ENCODE results near the gene RBM33. TPM values are rescaled to one million over a fixed set of nuclear protein-coding genes. Genes with fewer than 3 reads are reported as not detected.

Gene RBM33
- total and polyA plus RNA-seq, 10 of the 15 experiments (the other 5 are each of a cell fraction or from before 2014, with no cell fraction given) = 4.7 to 67.2 (median 24.3) TPM

- no peak for TF ChIP-seq ZBTB4 (CRISPR knock-in tag; IDR thresholded peaks at IDR 0.05)
- no peak for TF ChIP-seq ZBTB40 (IDR thresholded peaks at IDR 0.05; ENCODE audit: borderline replicate concordance)
- no peak for TF ChIP-seq HDGF (IDR thresholded peaks at IDR 0.05)
- TF ChIP-seq ZNF274 (IDR thresholded peaks at IDR 0.05; ENCODE audit: insufficient read depth, insufficient read length) = no peak
- TF ChIP-seq NFYA (IDR thresholded peaks at IDR 0.05; ENCODE audit: borderline replicate concordance, low read depth, low read length) = no peak
- TF ChIP-seq E2F4 (IDR thresholded peaks at IDR 0.05; ENCODE audit: low read depth, low read length) = no peak
- TF ChIP-seq ZBTB11 (CRISPR knock-in tag; IDR thresholded peaks at IDR 0.05) = no peak
- TF ChIP-seq SIX5 (IDR thresholded peaks at IDR 0.05; ENCODE audit: low read depth, low read length, severe bottlenecking) = no peak
- TF ChIP-seq SRF (IDR thresholded peaks at IDR 0.05; ENCODE audit: low read depth in 2 of 2, low read length in 2 of 2) = no peak
- TF ChIP-seq JUNB (IDR thresholded peaks at IDR 0.05) = no peak
Observed at GRCh38 chr7:155774947-155775346, 130.5 kb downstream of the RBM33 start (continued).
